Upper lobe of left lung (tissue), 4 donors: ENCODE results near the gene SLC4A7.

ENCODE experiments used
- CTCF ChIP-seq, 6 experiments: fragments of 450-650 bp in 4 of 6; fragments of 200-600 bp in 2 of 6; sonication (generic) in 2 of 6; IDR thresholded peaks; one replicate each; pipeline ENCODE4 v1.5.1; 2016 to 2019; ENCODE audit warnings: antibody characterized with exemption in 6 of 6
- POLR2A ChIP-seq, 4 donors: fragments of 450-650 bp; IDR thresholded peaks; one replicate each; pipeline ENCODE4 v1.5.1; 2016 to 2017; ENCODE audit warnings: antibody characterized with exemption in 4 of 4, mild to moderate bottlenecking in 2 of 4

GRCh38 chr3:27533261-27533607 lies 49.0 kb upstream of the SLC4A7 start:
- TF ChIP-seq CTCF (IDR thresholded peaks at IDR 0.05) (no peak), POLR2A (IDR thresholded peaks at IDR 0.05) (no peak)
